Measurements from ENCODE around the gene ETV4.
A peak's percentile ranks its signal among the peaks of the same experiment; 100 is the strongest.
"Not testable (repeated sequence)": the region's sequence is repeated elsewhere in the genome, so short reads cannot be mapped to it uniquely, and the experiment has no call there.

ETV4 gene

GRCh38 chr17:43509440-43509839 lies 36.7 kb downstream of the ETV4 start:
- DNase-seq, result not testable (repeated sequence)

DNA sequence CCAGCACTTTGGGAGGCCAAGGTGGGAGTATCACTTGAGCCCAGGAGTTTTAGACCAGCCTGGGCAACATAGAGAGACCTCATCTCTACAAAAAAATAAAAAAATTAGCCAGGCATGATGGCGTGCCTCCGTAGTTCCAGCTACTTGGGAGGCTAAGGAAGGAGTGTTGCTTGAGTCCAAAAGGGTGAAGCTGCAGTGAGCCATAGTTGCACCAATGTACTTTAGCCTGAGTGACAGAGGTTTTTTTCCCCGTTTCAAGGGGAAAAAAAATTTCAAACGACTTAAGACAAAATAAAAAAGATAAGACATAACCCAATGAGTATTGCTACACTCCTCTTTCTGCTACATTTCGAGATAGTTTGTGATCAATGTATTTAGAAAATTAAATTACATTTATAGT lies 55.5 kb downstream of the ETV4 start:
- DNase-seq, result no peak

- peak; percentile 96 to 98 (median 98) for DNase-seq
Observed at GRCh38 chr17:43483674-43484551, 62.2 kb downstream of the ETV4 start, which contains the start of gene DHX8. DHX8 (plus strand) TSS chr17:43483975; CDS start chr17:43484038, 63 bp downstream.

DNA sequence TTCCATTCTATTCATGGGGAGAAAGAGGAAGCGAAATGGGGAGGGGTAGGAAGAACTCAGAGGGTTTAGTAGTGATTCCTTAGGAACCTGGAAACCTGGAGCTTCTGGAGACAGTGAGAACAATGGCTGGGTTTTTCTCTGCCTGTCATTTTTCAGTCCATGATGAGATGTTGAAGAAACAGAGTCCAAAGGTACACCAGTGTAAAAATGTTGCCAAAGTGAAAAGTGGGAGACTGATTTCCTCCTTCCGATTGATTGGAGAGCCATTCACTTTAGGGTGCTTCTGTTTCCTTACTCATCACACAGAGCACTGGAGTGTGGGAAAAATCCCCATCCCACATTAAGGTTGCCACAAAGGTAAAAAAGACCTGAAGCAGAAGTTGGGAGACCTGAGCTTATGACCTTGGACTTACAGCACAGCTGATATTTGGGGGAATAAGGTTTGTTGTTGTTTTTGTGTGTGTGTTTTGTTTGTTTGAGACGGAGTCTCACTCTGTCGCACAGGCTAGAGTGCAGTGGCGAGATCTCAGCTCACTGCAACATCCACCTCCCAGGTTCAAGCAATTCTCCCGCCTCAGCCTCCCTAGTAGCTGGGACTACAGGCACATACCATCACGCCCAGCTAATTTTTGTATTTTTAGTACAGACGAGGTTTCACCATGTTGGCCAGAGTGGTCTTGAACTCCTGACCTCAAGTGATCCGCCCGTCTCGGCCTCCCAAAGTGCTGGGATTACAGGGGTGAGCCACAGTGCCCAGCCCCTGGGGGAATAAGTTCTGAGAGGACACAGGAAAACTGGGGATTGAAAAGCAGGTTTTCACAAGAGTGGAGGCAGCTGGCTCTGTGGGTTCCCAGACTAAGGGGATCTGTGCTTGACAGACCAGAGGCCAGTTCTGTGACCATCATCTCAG lies 63.8 kb downstream of the ETV4 start:
- peak in 1 of 6 experiments; percentile 4 for DNase-seq

- DNase-seq, result no peak
Observed at GRCh38 chr17:43479948-43480347, 66.2 kb downstream of the ETV4 start.

Measured in stimulated activated naive CD4-positive, alpha-beta T cell (primary cell).